Measurements from ENCODE around the gene RIMS3.

- TF ChIP-seq CTCF (IDR thresholded peaks at IDR 0.05) (no peak), POLR2A (IDR thresholded peaks at IDR 0.05) (no peak)
Measured at GRCh38 chr1:40583980-40584379, 81.5 kb downstream of the RIMS3 start.
